ENCODE measurements around the gene CNGA3.

- TF ChIP-seq POLR2AphosphoS5 (IDR thresholded peaks at IDR 0.05; ENCODE audit: borderline replicate concordance, low read depth, low read length) (no peak), EZH2 (IDR thresholded peaks at IDR 0.05) (no peak)
These were observed 16.7 kb upstream of the CNGA3 start for GRCh38 chr2:98329549-98329948.
